Transverse colon (tissue), 3 donors: ENCODE measurements around the gene GLA.

ENCODE experiments used
- POLR2A ChIP-seq: fragments of 450-650 bp; IDR thresholded peaks from one replicate; pipeline ENCODE4 v1.6.1; 2016; ENCODE audit warnings: antibody characterized with exemption, mild to moderate bottlenecking, moderate library complexity
- TF ChIP-seq, protein P1 (sequence below), 5 experiments: fragments of 200-600 bp in 3 of 5; fragments of 450-650 bp in 2 of 5; sonication (generic) in 3 of 5; IDR thresholded peaks; 1 replicate in 2 of 5; 2 replicates in 3 of 5; pipeline ENCODE4 v1.5.1; 2016 to 2017; ENCODE audit warnings: antibody characterized with exemption in 5 of 5, inconsistent platforms in 3 of 5, mild to moderate bottlenecking in 2 of 5, moderate library complexity in 1 of 5

DNA sequence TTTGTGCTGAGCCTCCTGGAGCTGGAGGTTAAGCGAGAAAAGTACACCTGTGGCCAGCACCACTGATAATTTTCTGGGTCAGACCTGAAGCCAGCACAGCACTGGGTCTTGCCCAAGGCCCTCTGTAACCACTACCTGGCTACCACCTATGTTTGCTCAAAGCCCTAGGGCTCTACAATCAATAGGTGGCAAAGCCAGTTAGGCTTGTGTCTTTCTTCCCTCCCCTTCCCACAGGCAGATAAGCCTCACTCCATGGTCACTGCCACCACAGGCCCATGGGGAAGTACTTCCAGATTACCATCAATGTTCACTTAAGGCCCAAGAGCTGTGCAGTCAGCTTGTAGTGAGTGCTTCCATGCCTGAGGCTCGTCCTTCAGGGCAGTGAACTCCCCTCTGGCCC lies 42.4 kb upstream of the GLA start:
- TF ChIP-seq, protein P1, sequence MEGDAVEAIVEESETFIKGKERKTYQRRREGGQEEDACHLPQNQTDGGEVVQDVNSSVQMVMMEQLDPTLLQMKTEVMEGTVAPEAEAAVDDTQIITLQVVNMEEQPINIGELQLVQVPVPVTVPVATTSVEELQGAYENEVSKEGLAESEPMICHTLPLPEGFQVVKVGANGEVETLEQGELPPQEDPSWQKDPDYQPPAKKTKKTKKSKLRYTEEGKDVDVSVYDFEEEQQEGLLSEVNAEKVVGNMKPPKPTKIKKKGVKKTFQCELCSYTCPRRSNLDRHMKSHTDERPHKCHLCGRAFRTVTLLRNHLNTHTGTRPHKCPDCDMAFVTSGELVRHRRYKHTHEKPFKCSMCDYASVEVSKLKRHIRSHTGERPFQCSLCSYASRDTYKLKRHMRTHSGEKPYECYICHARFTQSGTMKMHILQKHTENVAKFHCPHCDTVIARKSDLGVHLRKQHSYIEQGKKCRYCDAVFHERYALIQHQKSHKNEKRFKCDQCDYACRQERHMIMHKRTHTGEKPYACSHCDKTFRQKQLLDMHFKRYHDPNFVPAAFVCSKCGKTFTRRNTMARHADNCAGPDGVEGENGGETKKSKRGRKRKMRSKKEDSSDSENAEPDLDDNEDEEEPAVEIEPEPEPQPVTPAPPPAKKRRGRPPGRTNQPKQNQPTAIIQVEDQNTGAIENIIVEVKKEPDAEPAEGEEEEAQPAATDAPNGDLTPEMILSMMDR (IDR thresholded peaks at IDR 0.05): no peak
- TF ChIP-seq POLR2A: no peak
